Caco-2 (cell line): Measurements from ENCODE around the gene DCAF8. TPM values are rescaled to one million over a fixed set of nuclear protein-coding genes. Genes with fewer than 3 reads are reported as not detected.

Experiments
- BruUV-seq: library from RNA; stranded (reverse); fragments of 400-500 nt; replicated peaks from 2 replicates; lab custom pipeline; 2021; lab: Mats Ljungman, UMichigan
- CTCF ChIA-PET: fragments of 300-600 bp; sonication (Branson Sonifier 250); formaldehyde crosslinking; loops from one replicate; lab custom pipeline; 2022; ENCODE audit warnings: antibody characterized with exemption; lab: Charles Lee
- POLR2A ChIA-PET: fragments of 300-600 bp; sonication (Branson Sonifier 250); formaldehyde crosslinking; loops from one replicate; lab custom pipeline; 2022; ENCODE audit warnings: antibody characterized with exemption; lab: Charles Lee
- DNase-seq, 2 experiments: peaks; one replicate each; pipeline versions ENCODE4 v3.0.0 to v3.0.0-alpha.2; 2020 to 2022
- H3K27me3 ChIP-seq: replicated peaks from 2 replicates; pipeline ENCODE4 v1.6.0; 2011; ENCODE audit warnings: low read length; ENCODE audit not compliant: control insufficient read depth, insufficient read depth
- H3K36me3 ChIP-seq: 2 replicates; pipeline ENCODE4 v1.5.1; 2011; ENCODE audit warnings: low read length; ENCODE audit not compliant: control insufficient read depth, insufficient read depth
- H3K4me1 ChIP-seq: fragments of 250-450 bp; sonication (Bioruptor Pico); 2 replicates; pipeline ENCODE4 v1.5.1; 2020; ENCODE audit warnings: mild to moderate bottlenecking
- H3K4me3 ChIP-seq: 2 replicates; pipeline ENCODE4 v1.5.1; 2011; ENCODE audit warnings: low read depth, mild to moderate bottlenecking, control low read depth, low read length
- H3K9me3 ChIP-seq: fragments of 250-450 bp; sonication (Bioruptor Pico); 2 replicates; pipeline ENCODE4 v1.5.1; 2020; ENCODE audit warnings: mild to moderate bottlenecking, moderate library complexity
- H3K27ac Mint-ChIP-seq: one replicate; pipeline ENCODE4 v1.8.0; 2022; ENCODE audit warnings: mixed read lengths; ENCODE audit not compliant: unreplicated experiment
- H3K27me3 Mint-ChIP-seq: one replicate; pipeline ENCODE4 v1.8.0; 2022; ENCODE audit warnings: mixed read lengths; ENCODE audit not compliant: insufficient read depth, unreplicated experiment
- H3K36me3 Mint-ChIP-seq: one replicate; pipeline ENCODE4 v1.8.0; 2022; ENCODE audit warnings: mild to moderate bottlenecking, mixed read lengths; ENCODE audit not compliant: insufficient read depth, unreplicated experiment
- H3K4me1 Mint-ChIP-seq: one replicate; pipeline ENCODE4 v1.8.0; 2022; ENCODE audit warnings: low read depth, mixed read lengths; ENCODE audit not compliant: unreplicated experiment
- H3K4me3 Mint-ChIP-seq: one replicate; pipeline ENCODE4 v1.8.0; 2022; ENCODE audit warnings: mild to moderate bottlenecking, moderate library complexity, mixed read lengths; ENCODE audit not compliant: unreplicated experiment
- H3K9me3 Mint-ChIP-seq: one replicate; pipeline ENCODE4 v1.8.0; 2022; ENCODE audit warnings: mixed read lengths; ENCODE audit not compliant: unreplicated experiment
- CTCF ChIP-seq, 2 experiments: fragments of 200-600 bp in 1 of 2; IDR thresholded peaks; 1 replicate in 1 of 2; 2 replicates in 1 of 2; pipeline versions ENCODE4 v1.5.1 to v1.8.0; 2011 to 2022; ENCODE audit warnings: antibody characterized with exemption in 1 of 2, control low read depth in 1 of 2, inconsistent platforms in 1 of 2, low read depth in 1 of 2, low read length in 1 of 2, mild to moderate bottlenecking in 1 of 2, moderate library complexity in 1 of 2; ENCODE audit not compliant: insufficient read depth in 1 of 2, severe bottlenecking in 1 of 2, unreplicated experiment in 1 of 2
- intact Hi-C: fragments of 100-400 bp; cut with micrococcal nuclease; formaldehyde crosslinking; loops from one replicate; pipeline ENCODE4 v1.10.0; 2022; ENCODE audit not compliant: unreplicated experiment
- total RNA-seq: library from RNA; stranded (reverse); gene quantifications from 2 replicates; pipeline ENCODE4 v1.2.3, GENCODE V29; 2022

Gene DCAF8
- total RNA-seq, 1 experiment from 2014 or later = 112 TPM

GRCh38 chr1:160257411-160258015, 4.8 kb downstream of the DCAF8 start:
- H3K36me3 Mint-ChIP-seq = peaks cover 31% of the 10 kb centered on the region
- H3K4me3 Mint-ChIP-seq = no peak overlapping the region
- no peaks in the 10 kb centered on the region for H3K27me3 ChIP-seq
- no peaks in the 10 kb centered on the region for H3K27me3 Mint-ChIP-seq
- H3K4me1 Mint-ChIP-seq = peaks cover 21% of the 10 kb centered on the region
- CTCF ChIA-PET = interaction anchor here (1.0 kb wide), 1 partner anchor 34 kb away, joined by 3 read pairs; no protein-coding TSS in a partner anchor
- BruUV-seq = no TSS peak
- H3K4me3 ChIP-seq = no peak overlapping the region
- no peaks in the 10 kb centered on the region for H3K4me1 ChIP-seq
- H3K27ac Mint-ChIP-seq = no peak overlapping the region
- H3K9me3 Mint-ChIP-seq = no peaks in the 10 kb centered on the region
- TF ChIP-seq CTCF (IDR thresholded peaks at IDR 0.05; ENCODE audit: insufficient read depth in 1 of 2, low read depth in 1 of 2, low read length in 1 of 2, severe bottlenecking in 1 of 2, unreplicated experiment in 1 of 2) = no peak
- no peaks in the 10 kb centered on the region; the same call in 1 of the 2 replicates for H3K36me3 ChIP-seq
- intact Hi-C loops = no loop called here
- POLR2A ChIA-PET = no interaction called here
- DNase-seq = no peak
- no peaks in the 10 kb centered on the region for H3K9me3 ChIP-seq

GRCh38 chr1:160256396-160257046, 5.8 kb downstream of the DCAF8 start:
- H3K4me3 Mint-ChIP-seq = no peak overlapping the region
- BruUV-seq = no TSS peak
- H3K4me1 Mint-ChIP-seq = peaks cover 27% of the 10 kb centered on the region
- Histone ChIP-seq H3K4me1 (no peaks in the 10 kb centered on the region), H3K9me3 (no peaks in the 10 kb centered on the region), H3K4me3 (no peak overlapping the region), H3K27me3 (no peaks in the 10 kb centered on the region), H3K36me3 (no peaks in the 10 kb centered on the region; the same call in 1 of the 2 replicates)
- no peak overlapping the region for H3K27ac Mint-ChIP-seq
- no peak for TF ChIP-seq CTCF (IDR thresholded peaks at IDR 0.05; ENCODE audit: insufficient read depth in 1 of 2, low read depth in 1 of 2, low read length in 1 of 2, severe bottlenecking in 1 of 2, unreplicated experiment in 1 of 2)
- POLR2A ChIA-PET = no interaction called here
- no peak for DNase-seq
- CTCF ChIA-PET = interaction anchor here (1.0 kb wide), 1 partner anchor 35 kb away, joined by 3 read pairs; no protein-coding TSS in a partner anchor
- peaks cover 31% of the 10 kb centered on the region for H3K36me3 Mint-ChIP-seq
- intact Hi-C loops = no loop called here
- no peaks in the 10 kb centered on the region for H3K9me3 Mint-ChIP-seq
- no peaks in the 10 kb centered on the region for H3K27me3 Mint-ChIP-seq

- H3K9me3 ChIP-seq = no peaks in the 10 kb centered on the region
- H3K4me3 Mint-ChIP-seq = no peak overlapping the region
- CTCF ChIA-PET = no interaction called here
- H3K36me3 Mint-ChIP-seq = peaks cover 29% of the 10 kb centered on the region
- peaks cover 25% of the 10 kb centered on the region for H3K4me1 Mint-ChIP-seq
- no peaks in the 10 kb centered on the region for H3K27me3 ChIP-seq
- no peaks in the 10 kb centered on the region for H3K27me3 Mint-ChIP-seq
- no peaks in the 10 kb centered on the region for H3K4me1 ChIP-seq
- POLR2A ChIA-PET = no interaction called here
- DNase-seq = no peak
- H3K27ac Mint-ChIP-seq = no peak overlapping the region
- H3K9me3 Mint-ChIP-seq = no peaks in the 10 kb centered on the region
- no peaks in the 10 kb centered on the region; the same call in 1 of the 2 replicates for H3K36me3 ChIP-seq
- no TSS peak for BruUV-seq
- H3K4me3 ChIP-seq = no peak overlapping the region
- intact Hi-C loops = no loop called here
- TF ChIP-seq CTCF (IDR thresholded peaks at IDR 0.05; ENCODE audit: insufficient read depth in 1 of 2, low read depth in 1 of 2, low read length in 1 of 2, severe bottlenecking in 1 of 2, unreplicated experiment in 1 of 2) = no peak
Measured at GRCh38 chr1:160255781-160256300, 6.5 kb downstream of the DCAF8 start.
